B cell (primary cell): ENCODE data around the gene S100A7. TPM values are rescaled to one million over a fixed set of nuclear protein-coding genes. Genes with fewer than 3 reads are reported as not detected.

Source experiments
- ATAC-seq: fragments of 200-7000 bp; cut with Tn5 transposase; one replicate; pipeline ENCODE4 v1.10.0; 2021; ENCODE audit warnings: low read depth, mild to moderate bottlenecking, moderate number of reproducible peaks, moderate library complexity
- CTCF ChIA-PET: fragments of 350-600 bp; sonication (Branson Sonifier 250); formaldehyde crosslinking; loops from one replicate; lab custom pipeline; 2021; ENCODE audit warnings: antibody characterized with exemption, inconsistent platforms; lab: Charles Lee
- POLR2A ChIA-PET: fragments of 350-600 bp; sonication (Branson Sonifier 250); formaldehyde crosslinking; loops from one replicate; lab custom pipeline; 2021; ENCODE audit warnings: antibody characterized with exemption; lab: Charles Lee
- DNase-seq: peaks from one replicate; pipeline ENCODE4 v3.0.0; 2013
- H2AFZ ChIP-seq: 2 replicates; pipeline ENCODE4 v1.6.1; 2012; ENCODE audit warnings: mild to moderate bottlenecking, low read depth, low read length; ENCODE audit not compliant: insufficient read depth, poor library complexity, severe bottlenecking
- H3K27ac ChIP-seq, 2 donors: 1 replicate in 1 of 2; 2 replicates in 1 of 2; pipeline ENCODE4 v1.5.1; 2012 to 2013; ENCODE audit warnings: low read length in 2 of 2, mild to moderate bottlenecking in 2 of 2, moderate library complexity in 1 of 2
- H3K27me3 ChIP-seq, 4 experiments: fragments of 200-600 bp in 1 of 4; sonication (generic) in 1 of 4; replicated peaks in 1 of 4; 1 replicate in 2 of 4; 2 replicates in 2 of 4; pipeline versions ENCODE4 v1.6.1 to v1.7.0; 2013 to 2016; ENCODE audit warnings: low read length in 3 of 4, mild to moderate bottlenecking in 2 of 4, mixed read lengths in 1 of 4, moderate library complexity in 1 of 4; ENCODE audit not compliant: insufficient read depth in 4 of 4, control insufficient read depth in 3 of 4; ENCODE audit errors: control extremely low read depth in 1 of 4
- H3K36me3 ChIP-seq, 2 experiments: replicated peaks in 1 of 2; 1 replicate in 1 of 2; 2 replicates in 1 of 2; pipeline versions ENCODE4 v1.6.1 to v1.7.1; 2013; ENCODE audit warnings: low read length in 1 of 2; ENCODE audit not compliant: insufficient read depth in 2 of 2, control insufficient read depth in 1 of 2; ENCODE audit errors: control extremely low read depth in 1 of 2, extremely low read depth in 1 of 2
- H3K4me1 ChIP-seq, 2 donors: fragments of 200-600 bp in 1 of 2; sonication (generic) in 1 of 2; 1 replicate in 1 of 2; 2 replicates in 1 of 2; pipeline versions ENCODE4 v1.5.1 to v1.6.1; 2013 to 2017; ENCODE audit warnings: low read length in 2 of 2; ENCODE audit not compliant: control insufficient read depth in 2 of 2, insufficient read depth in 2 of 2
- H3K4me2 ChIP-seq: replicated peaks from 2 replicates; pipeline ENCODE3; 2012; ENCODE audit warnings: mild to moderate bottlenecking, low read depth, low read length; ENCODE audit not compliant: poor library complexity, severe bottlenecking
- H3K4me3 ChIP-seq, 5 experiments: fragments of 200-600 bp in 1 of 5; sonication (generic) in 1 of 5; 1 replicate in 3 of 5; 2 replicates in 2 of 5; pipeline versions ENCODE4 v1.5.1 to v1.7.0; 2011 to 2016; ENCODE audit warnings: low read length in 4 of 5, mild to moderate bottlenecking in 4 of 5, low read depth in 2 of 5, control low read depth in 1 of 5, moderate library complexity in 1 of 5; ENCODE audit not compliant: insufficient read depth in 1 of 5; ENCODE audit errors: control extremely low read depth in 1 of 5, extremely low read depth in 1 of 5
- H3K79me2 ChIP-seq: fragments of 200-600 bp; sonication (generic); one replicate; pipeline ENCODE4 v1.6.0; 2016; ENCODE audit warnings: low read length; ENCODE audit not compliant: control insufficient read depth, insufficient read depth
- H3K9ac ChIP-seq: fragments of 200-600 bp; sonication (generic); 2 replicates; pipeline ENCODE4 v1.6.1; 2017; ENCODE audit warnings: mild to moderate bottlenecking, low read length, moderate library complexity
- H3K9me3 ChIP-seq, 3 donors: one replicate each; pipeline versions ENCODE4 v1.6.1 to v1.7.1; 2013; ENCODE audit warnings: low read length in 2 of 3; ENCODE audit not compliant: control insufficient read depth in 2 of 3, insufficient read depth in 1 of 3; ENCODE audit errors: control extremely low read depth in 1 of 3
- H4K20me1 ChIP-seq: 2 replicates; pipeline ENCODE4 v1.6.0; 2012; ENCODE audit warnings: mild to moderate bottlenecking, low read length; ENCODE audit not compliant: insufficient read depth, control insufficient read depth, poor library complexity, severe bottlenecking
- H3K27ac Mint-ChIP-seq: one replicate; pipeline ENCODE4 v1.8.0; 2021; ENCODE audit warnings: mixed read lengths
- H3K27me3 Mint-ChIP-seq: one replicate; pipeline ENCODE4 v1.8.0; 2021; ENCODE audit warnings: mixed read lengths
- H3K4me1 Mint-ChIP-seq: one replicate; pipeline ENCODE4 v1.8.0; 2021; ENCODE audit warnings: mixed read lengths
- H3K4me3 Mint-ChIP-seq: one replicate; pipeline ENCODE4 v1.8.0; 2021; ENCODE audit warnings: mixed read lengths
- H3K9me3 Mint-ChIP-seq: one replicate; pipeline ENCODE4 v1.8.0; 2022; ENCODE audit warnings: mixed read lengths; ENCODE audit not compliant: insufficient read depth
- CTCF ChIP-seq: fragments of 200-600 bp; IDR thresholded peaks from one replicate; pipeline ENCODE4 v1.8.0; 2022; ENCODE audit warnings: antibody characterized with exemption, mild to moderate bottlenecking
- EZH2 ChIP-seq: IDR thresholded peaks from 2 replicates; pipeline ENCODE4 v1.6.1; 2012; ENCODE audit warnings: borderline replicate concordance, low read depth, mild to moderate bottlenecking, moderate library complexity, low read length; ENCODE audit not compliant: insufficient read depth, poor library complexity, severe bottlenecking
- WGBS: methylation state at CpG from one replicate; pipeline ENCODE4 v1.1.5; 2013; ENCODE audit warnings: missing lambda C conversion rate; ENCODE audit not compliant: insufficient coverage; 5-methylcytosine and 5-hydroxymethylcytosine counted together
- intact Hi-C: fragments of 100-400 bp; cut with micrococcal nuclease; formaldehyde crosslinking; loops from one replicate; pipeline ENCODE4 v1.10.0; 2022
- polyA plus RNA-seq: library from polyadenylated mRNA; depleted of rRNA; stranded (reverse); fragments of >200 nt; gene quantifications from 2 replicates; pipeline ENCODE4 v1.2.3, GENCODE V29; 2012
- total RNA-seq, 2 donors: library from RNA; stranded (reverse); fragments of 120-200 nt in 1 of 2; gene quantifications; 1 replicate in 1 of 2; 2 replicates in 1 of 2; pipeline versions ENCODE4 v1.2.3 to v1.2.4, GENCODE V29; 2013 to 2022

The S100A7 gene
- total and polyA plus RNA-seq, 2 donors (not counting 1 experiment from before 2014, with no cell fraction given): not detected

DNA sequence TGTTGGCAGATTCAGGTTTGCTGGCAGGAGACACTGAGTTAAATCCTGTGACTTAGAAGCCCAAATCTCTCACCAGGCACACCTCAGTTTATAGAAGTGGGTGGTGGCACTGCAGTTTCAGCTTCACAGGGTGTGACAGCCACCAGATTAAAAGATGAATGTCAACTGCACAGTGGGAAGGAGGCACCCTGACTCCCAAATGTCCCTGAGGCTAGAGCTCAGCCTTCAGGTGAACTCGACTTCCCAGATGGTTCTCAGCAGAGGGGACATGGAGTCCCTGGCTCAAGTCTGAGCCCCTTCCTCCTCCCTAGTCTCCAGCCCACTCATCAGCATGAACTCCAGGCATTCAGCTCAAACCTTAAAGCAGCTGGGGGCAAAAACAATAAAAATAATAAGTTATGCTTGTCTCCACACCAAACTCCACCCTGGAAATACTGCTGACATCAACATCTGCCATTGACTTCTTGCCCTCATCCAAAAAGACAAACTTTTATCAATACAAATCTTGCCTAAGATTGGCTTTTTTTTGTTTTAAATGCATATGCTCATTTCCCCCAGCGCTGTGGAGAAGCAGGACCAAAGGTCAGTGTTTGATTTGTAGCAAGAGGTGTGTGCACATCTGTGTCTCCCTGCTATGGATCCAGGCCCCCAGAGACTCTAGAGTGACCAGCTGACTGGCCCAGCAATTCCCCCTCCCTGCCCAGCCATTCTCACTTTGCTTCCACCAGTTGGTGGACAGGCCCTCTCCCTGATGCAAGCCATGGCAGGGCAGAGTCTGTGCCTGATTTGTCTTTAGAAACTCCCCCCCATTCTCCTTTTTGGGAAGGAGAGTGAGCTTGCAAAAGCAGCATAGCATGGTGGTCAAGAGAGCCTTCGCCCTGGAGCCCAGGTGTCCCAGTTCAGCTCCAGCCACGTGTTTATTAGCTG lies 18.5 kb upstream of the S100A7 start:
- CTCF ChIA-PET: no interaction called here
- 63% methylated on average over 1 of the region's 4 CpGs for WGBS
- no peak overlapping the region for H3K27ac Mint-ChIP-seq

More for the DNA sequence above, 18.5 kb upstream of the S100A7 start:
- no peak for TF ChIP-seq CTCF
- no peak for TF ChIP-seq EZH2
- H2AFZ ChIP-seq: no peak overlapping the region
- H3K4me1 Mint-ChIP-seq: no peaks in the 10 kb centered on the region
- intact Hi-C loops: no loop called here
- no peak overlapping the region for H3K9ac ChIP-seq
- ATAC-seq: no peak
- H3K4me2 ChIP-seq: no peak overlapping the region
- H3K36me3 ChIP-seq: no peaks in the 10 kb centered on the region
- DNase-seq: no peak
- no peak overlapping the region for H3K4me3 ChIP-seq
- no peaks in the 10 kb centered on the region for H3K4me1 ChIP-seq
- peaks cover 3% of the 10 kb centered on the region for H3K9me3 Mint-ChIP-seq
- H3K4me3 Mint-ChIP-seq: no peak overlapping the region
- H4K20me1 ChIP-seq: no peaks in the 10 kb centered on the region
- POLR2A ChIA-PET: no interaction called here
- peaks cover 63% of the 10 kb centered on the region for H3K27me3 Mint-ChIP-seq
- no peaks in the 10 kb centered on the region for H3K79me2 ChIP-seq
- peaks cover 0 to 3% (median 0%) of the 10 kb centered on the region in 3 donors for H3K9me3 ChIP-seq
- H3K27me3 ChIP-seq: peaks cover 0 to 24% (median 4%) of the 10 kb centered on the region in 4 experiments
- H3K27ac ChIP-seq: no peak overlapping the region
